ENCODE measurements around the gene MYF5. TPM values are rescaled to one million over a fixed set of nuclear protein-coding genes. Genes with fewer than 3 reads are reported as not detected.

Gene MYF5
- total and polyA plus RNA-seq, 10 of the 15 experiments (the other 5 are each of a cell fraction or from before 2014, with no cell fraction given): not detected

- no peak overlapping the region for H3K4me2 ChIP-seq (ENCODE audit: control insufficient read depth, insufficient read depth)
- H3K4me3 ChIP-seq: no peak overlapping the region
- ChIA-PET RAD21 (ENCODE audit: unreplicated experiment) (no interaction called here), POLR2A (no interaction called here), CTCF (no interaction called here), SMC1A (ENCODE audit: uncharacterized antibody, unreplicated experiment) (no interaction called here)
- TF ChIP-seq STAT1 (conservative IDR thresholded peaks at IDR 0.05): no peak
- no peak for TF ChIP-seq KAT2A (conservative IDR thresholded peaks at IDR 0.05; ENCODE audit: control insufficient read depth, low read depth, low read length)
- no peak for TF ChIP-seq MXI1 (IDR thresholded peaks at IDR 0.05; ENCODE audit: low read depth, low read length)
- no peak for TF ChIP-seq SMARCA5 (IDR thresholded peaks at IDR 0.05)
- TF ChIP-seq RAD51 (IDR thresholded peaks at IDR 0.05): no peak
- no peak for TF ChIP-seq ASH2L (IDR thresholded peaks at IDR 0.05; ENCODE audit: borderline replicate concordance, low read depth)
- no peak for TF ChIP-seq MYB (IDR thresholded peaks at IDR 0.05; ENCODE audit: borderline replicate concordance, low read depth, low read length)
- TF ChIP-seq SUZ12 (IDR thresholded peaks at IDR 0.05; ENCODE audit: unreplicated experiment): no peak
- TF ChIP-seq PML (IDR thresholded peaks at IDR 0.05; ENCODE audit: low read length): no peak
- TF ChIP-seq JUNB (IDR thresholded peaks at IDR 0.05): no peak
- TF ChIP-seq, protein P1, sequence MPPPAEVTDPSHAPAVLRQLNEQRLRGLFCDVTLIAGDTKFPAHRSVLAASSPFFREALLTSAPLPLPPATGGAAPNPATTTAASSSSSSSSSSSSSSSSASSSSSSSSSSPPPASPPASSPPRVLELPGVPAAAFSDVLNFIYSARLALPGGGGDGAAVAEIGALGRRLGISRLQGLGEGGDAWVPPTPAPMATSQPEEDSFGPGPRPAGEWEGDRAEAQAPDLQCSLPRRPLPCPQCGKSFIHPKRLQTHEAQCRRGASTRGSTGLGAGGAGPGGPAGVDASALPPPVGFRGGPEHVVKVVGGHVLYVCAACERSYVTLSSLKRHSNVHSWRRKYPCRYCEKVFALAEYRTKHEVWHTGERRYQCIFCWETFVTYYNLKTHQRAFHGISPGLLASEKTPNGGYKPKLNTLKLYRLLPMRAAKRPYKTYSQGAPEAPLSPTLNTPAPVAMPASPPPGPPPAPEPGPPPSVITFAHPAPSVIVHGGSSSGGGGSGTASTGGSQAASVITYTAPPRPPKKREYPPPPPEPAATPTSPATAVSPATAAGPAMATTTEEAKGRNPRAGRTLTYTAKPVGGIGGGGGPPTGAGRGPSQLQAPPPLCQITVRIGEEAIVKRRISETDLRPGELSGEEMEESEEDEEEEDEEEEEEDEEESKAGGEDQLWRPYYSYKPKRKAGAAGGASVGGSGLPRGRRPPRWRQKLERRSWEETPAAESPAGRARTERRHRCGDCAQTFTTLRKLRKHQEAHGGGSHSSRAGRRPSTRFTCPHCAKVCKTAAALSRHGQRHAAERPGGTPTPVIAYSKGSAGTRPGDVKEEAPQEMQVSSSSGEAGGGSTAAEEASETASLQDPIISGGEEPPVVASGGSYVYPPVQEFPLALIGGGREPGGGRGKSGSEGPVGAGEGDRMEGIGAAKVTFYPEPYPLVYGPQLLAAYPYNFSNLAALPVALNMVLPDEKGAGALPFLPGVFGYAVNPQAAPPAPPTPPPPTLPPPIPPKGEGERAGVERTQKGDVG (CRISPR knock-in tag; IDR thresholded peaks at IDR 0.05): no peak
- no peak for TF ChIP-seq CREM (IDR thresholded peaks at IDR 0.05; ENCODE audit: low read depth)
- TF ChIP-seq RBBP5 (conservative IDR thresholded peaks at IDR 0.05): no peak
- TF ChIP-seq MYC (IDR thresholded peaks at IDR 0.05; ENCODE audit: insufficient read depth, insufficient read length, insufficient replicate concordance, low read length, severe bottlenecking): no peak
- no peak for TF ChIP-seq ATF7 (IDR thresholded peaks at IDR 0.05; ENCODE audit: low read depth)
- no peak for TF ChIP-seq BHLHE40 (IDR thresholded peaks at IDR 0.05; ENCODE audit: borderline replicate concordance in 1 of 2, low read depth in 2 of 2, low read length in 1 of 2)
- TF ChIP-seq, protein P2, sequence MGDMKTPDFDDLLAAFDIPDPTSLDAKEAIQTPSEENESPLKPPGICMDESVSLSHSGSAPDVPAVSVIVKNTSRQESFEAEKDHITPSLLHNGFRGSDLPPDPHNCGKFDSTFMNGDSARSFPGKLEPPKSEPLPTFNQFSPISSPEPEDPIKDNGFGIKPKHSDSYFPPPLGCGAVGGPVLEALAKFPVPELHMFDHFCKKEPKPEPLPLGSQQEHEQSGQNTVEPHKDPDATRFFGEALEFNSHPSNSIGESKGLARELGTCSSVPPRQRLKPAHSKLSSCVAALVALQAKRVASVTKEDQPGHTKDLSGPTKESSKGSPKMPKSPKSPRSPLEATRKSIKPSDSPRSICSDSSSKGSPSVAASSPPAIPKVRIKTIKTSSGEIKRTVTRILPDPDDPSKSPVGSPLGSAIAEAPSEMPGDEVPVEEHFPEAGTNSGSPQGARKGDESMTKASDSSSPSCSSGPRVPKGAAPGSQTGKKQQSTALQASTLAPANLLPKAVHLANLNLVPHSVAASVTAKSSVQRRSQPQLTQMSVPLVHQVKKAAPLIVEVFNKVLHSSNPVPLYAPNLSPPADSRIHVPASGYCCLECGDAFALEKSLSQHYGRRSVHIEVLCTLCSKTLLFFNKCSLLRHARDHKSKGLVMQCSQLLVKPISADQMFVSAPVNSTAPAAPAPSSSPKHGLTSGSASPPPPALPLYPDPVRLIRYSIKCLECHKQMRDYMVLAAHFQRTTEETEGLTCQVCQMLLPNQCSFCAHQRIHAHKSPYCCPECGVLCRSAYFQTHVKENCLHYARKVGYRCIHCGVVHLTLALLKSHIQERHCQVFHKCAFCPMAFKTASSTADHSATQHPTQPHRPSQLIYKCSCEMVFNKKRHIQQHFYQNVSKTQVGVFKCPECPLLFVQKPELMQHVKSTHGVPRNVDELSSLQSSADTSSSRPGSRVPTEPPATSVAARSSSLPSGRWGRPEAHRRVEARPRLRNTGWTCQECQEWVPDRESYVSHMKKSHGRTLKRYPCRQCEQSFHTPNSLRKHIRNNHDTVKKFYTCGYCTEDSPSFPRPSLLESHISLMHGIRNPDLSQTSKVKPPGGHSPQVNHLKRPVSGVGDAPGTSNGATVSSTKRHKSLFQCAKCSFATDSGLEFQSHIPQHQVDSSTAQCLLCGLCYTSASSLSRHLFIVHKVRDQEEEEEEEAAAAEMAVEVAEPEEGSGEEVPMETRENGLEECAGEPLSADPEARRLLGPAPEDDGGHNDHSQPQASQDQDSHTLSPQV (IDR thresholded peaks at IDR 0.05): no peak
- TF ChIP-seq YY1 (IDR thresholded peaks at IDR 0.05; ENCODE audit: low read depth, low read length): no peak
- TF ChIP-seq SRF (IDR thresholded peaks at IDR 0.05; ENCODE audit: low read depth in 2 of 2, low read length in 2 of 2): no peak
- no peak for TF ChIP-seq NRF1 (conservative IDR thresholded peaks at IDR 0.05; ENCODE audit: low read depth, low read length)
- H3K79me2 ChIP-seq (ENCODE audit: control insufficient read depth, insufficient read depth, low read length): no peaks in the 10 kb centered on the region
- no peaks in the 10 kb centered on the region for H3K9me3 ChIP-seq (replicated peaks; ENCODE audit: control insufficient read depth, insufficient read depth, low read length)
- H2AFZ ChIP-seq (ENCODE audit: control insufficient read depth, low read depth, low read length): no peak overlapping the region
- DNase-seq (ENCODE audit: low read depth, low spot score) (no peak), FAIRE-seq (no peak), ATAC-seq (no peak)
- H4K20me1 ChIP-seq (ENCODE audit: control insufficient read depth, insufficient read depth): no peaks in the 10 kb centered on the region
- H3K9ac ChIP-seq (ENCODE audit: control insufficient read depth, insufficient read depth, low read length): no peak overlapping the region
- in situ Hi-C loops (cut with MboI) (no loop called here), intact Hi-C loops (cut with micrococcal nuclease; ENCODE audit: unreplicated experiment) (no loop called here)
- no peaks in the 10 kb centered on the region for H3K36me3 ChIP-seq (ENCODE audit: control insufficient read depth in 2 of 2, insufficient read depth in 2 of 2, low read length in 1 of 2)
- H3K27me3 ChIP-seq (replicated peaks in 1 of 2; ENCODE audit: control insufficient read depth in 2 of 2, insufficient read depth in 2 of 2, low read length in 1 of 2): no peaks in the 10 kb centered on the region
- peaks cover under 1% of the 10 kb centered on the region; the same call in 1 of the 2 replicates for H3K4me1 ChIP-seq (ENCODE audit: control insufficient read depth, insufficient read depth, low read length)
- WGBS (ENCODE audit: insufficient coverage, insufficient replicate concordance, low lambda C conversion rate, missing lambda C conversion rate): 77% methylated on average over 7 of the region's 7 CpGs
- BruUV-seq (replicated peaks): no TSS peak
- H3K27ac ChIP-seq (ENCODE audit: control insufficient read depth, insufficient read depth): no peak overlapping the region
Measured at GRCh38 chr12:80698256-80698655, 18.5 kb upstream of the MYF5 start.

Measured in GM12878 (cell line).